H1 (cell line): ENCODE measurements around the gene TAS2R3. TPM values are rescaled to one million over a fixed set of nuclear protein-coding genes. Genes with fewer than 3 reads are reported as not detected.

Source experiments
- CTCF ChIA-PET: fragments of 300-600 bp; sonication (Branson Sonifier 250); formaldehyde crosslinking; loops from one replicate; lab custom pipeline; 2021; ENCODE audit not compliant: partially characterized antibody; lab: Charles Lee
- POLR2A ChIA-PET: fragments of 300-600 bp; sonication (Branson Sonifier 250); formaldehyde crosslinking; loops from one replicate; lab custom pipeline; 2021; ENCODE audit warnings: inconsistent platforms; ENCODE audit not compliant: partially characterized antibody; lab: Charles Lee
- DNase-seq, 2 experiments: peaks; one replicate each; pipeline versions ENCODE4 v3.0.0 to v3.0.0-alpha.2; 2010 to 2022; ENCODE audit warnings: low spot score in 2 of 2, low read depth in 1 of 2, mixed read lengths in 1 of 2
- FAIRE-seq: peaks from 2 replicates; lab custom pipeline; 2011; peaks lifted over from hg19 to GRCh38; lab: Jason Lieb, UNC
- H2AFZ ChIP-seq: 2 replicates; pipeline ENCODE4 v1.8.1; 2012; ENCODE audit warnings: low read length, inconsistent platforms
- H2AK5ac ChIP-seq: 2 replicates; pipeline ENCODE4 v1.6.1; 2013; ENCODE audit warnings: low read depth, low read length
- H2BK120ac ChIP-seq: replicated peaks from 2 replicates; pipeline ENCODE3; 2013; ENCODE audit warnings: low read depth, low read length, inconsistent platforms
- H2BK12ac ChIP-seq: 2 replicates; pipeline ENCODE4 v1.6.1; 2013; ENCODE audit warnings: low read depth, low read length
- H2BK15ac ChIP-seq: 2 replicates; pipeline ENCODE4 v1.6.1; 2013; ENCODE audit warnings: low read length
- H2BK20ac ChIP-seq: 2 replicates; pipeline ENCODE4 v1.6.1; 2013; ENCODE audit warnings: low read length
- H2BK5ac ChIP-seq: 2 replicates; pipeline ENCODE4 v1.6.1; 2013; ENCODE audit warnings: low read depth, low read length
- H3K14ac ChIP-seq: 2 replicates; pipeline ENCODE4 v1.6.1; 2013; ENCODE audit warnings: inconsistent platforms; ENCODE audit not compliant: insufficient read length
- H3K18ac ChIP-seq: 2 replicates; pipeline ENCODE4 v1.6.1; 2013; ENCODE audit warnings: low read length; ENCODE audit errors: extremely low read depth
- H3K23ac ChIP-seq: 2 replicates; pipeline ENCODE4 v1.6.1; 2013; ENCODE audit warnings: inconsistent platforms; ENCODE audit not compliant: insufficient read length
- H3K23me2 ChIP-seq: 2 replicates; pipeline ENCODE4 v1.6.1; 2013; ENCODE audit warnings: low read depth, low read length
- H3K27ac ChIP-seq: 2 replicates; pipeline ENCODE4 v1.6.1; 2011; ENCODE audit warnings: low read depth, low read length, inconsistent platforms
- H3K27me3 ChIP-seq, 4 experiments: replicated peaks in 1 of 4; 1 replicate in 1 of 4; 2 replicates in 3 of 4; pipeline versions ENCODE4 v1.6.1 to v1.8.1; 2011 to 2013; ENCODE audit warnings: low read length in 3 of 4, mild to moderate bottlenecking in 3 of 4, inconsistent platforms in 2 of 4, mixed read lengths in 2 of 4, moderate library complexity in 1 of 4; ENCODE audit not compliant: control insufficient read depth in 3 of 4, insufficient read depth in 3 of 4; ENCODE audit errors: extremely low read depth in 1 of 4
- H3K36me3 ChIP-seq, 4 experiments: 2 replicates each; pipeline versions ENCODE4 v1.6.1 to v1.8.1; 2011 to 2013; ENCODE audit warnings: mild to moderate bottlenecking in 4 of 4, low read length in 3 of 4, moderate library complexity in 2 of 4, control low read depth in 1 of 4, inconsistent platforms in 1 of 4; ENCODE audit not compliant: insufficient read depth in 4 of 4, control insufficient read depth in 2 of 4
- H3K4ac ChIP-seq: replicated peaks from 2 replicates; pipeline ENCODE3; 2013; ENCODE audit warnings: low read length, low read depth, mixed read lengths, inconsistent platforms; ENCODE audit not compliant: insufficient read length
- H3K4me1 ChIP-seq, 4 experiments: replicated peaks in 1 of 4; 1 replicate in 1 of 4; 2 replicates in 3 of 4; pipeline versions ENCODE4 v1.6.1 to v1.8.1; 2011 to 2013; ENCODE audit warnings: low read length in 3 of 4, inconsistent platforms in 2 of 4, mixed read lengths in 1 of 4; ENCODE audit not compliant: insufficient read depth in 4 of 4, control insufficient read depth in 3 of 4
- H3K4me2 ChIP-seq, 2 experiments: 2 replicates each; pipeline versions ENCODE4 v1.6.1 to v1.8.1; 2011 to 2013; ENCODE audit warnings: low read depth in 2 of 2, low read length in 2 of 2, control low read depth in 1 of 2, inconsistent platforms in 1 of 2, mild to moderate bottlenecking in 1 of 2; ENCODE audit not compliant: insufficient read depth in 1 of 2
- H3K4me3 ChIP-seq, 4 experiments: fragments of 200-600, 300-600 bp in 1 of 4; sonication (generic), shearing (Covaris generic), sonication (Bioruptor Twin) in 1 of 4; 2 replicates each; pipeline versions ENCODE4 v1.5.1 to v1.8.1; 2011 to 2016; ENCODE audit warnings: low read length in 4 of 4, low read depth in 3 of 4, control low read depth in 2 of 4, inconsistent platforms in 2 of 4, mild to moderate bottlenecking in 2 of 4, mixed read lengths in 1 of 4, moderate library complexity in 1 of 4; ENCODE audit not compliant: insufficient read depth in 2 of 4; ENCODE audit errors: extremely low read depth in 1 of 4
- H3K56ac ChIP-seq: replicated peaks from 2 replicates; pipeline ENCODE3; 2013; ENCODE audit warnings: low read depth, mild to moderate bottlenecking, mixed read lengths, low read length, inconsistent platforms; ENCODE audit not compliant: insufficient read length
- H3K79me1 ChIP-seq: 2 replicates; pipeline ENCODE4 v1.6.1; 2013; ENCODE audit warnings: low read depth, low read length, control low read depth
- H3K79me2 ChIP-seq, 2 experiments: 2 replicates each; pipeline versions ENCODE4 v1.6.1 to v1.8.1; 2012 to 2013; ENCODE audit warnings: low read length in 2 of 2, mild to moderate bottlenecking in 2 of 2, inconsistent platforms in 1 of 2; ENCODE audit not compliant: insufficient read depth in 2 of 2, control insufficient read depth in 1 of 2
- H3K9ac ChIP-seq, 4 experiments: replicated peaks in 1 of 4; 1 replicate in 1 of 4; 2 replicates in 3 of 4; pipeline versions ENCODE4 v1.6.1 to v1.8.1; 2011 to 2013; ENCODE audit warnings: low read depth in 3 of 4, low read length in 3 of 4, control low read depth in 2 of 4, mild to moderate bottlenecking in 2 of 4, moderate library complexity in 2 of 4, inconsistent platforms in 1 of 4; ENCODE audit errors: extremely low read depth in 1 of 4
- H3K9me3 ChIP-seq, 2 experiments: 2 replicates each; pipeline versions ENCODE4 v1.6.1 to v1.8.1; 2012 to 2013; ENCODE audit warnings: mild to moderate bottlenecking in 2 of 2, moderate library complexity in 2 of 2, control low read depth in 1 of 2, inconsistent platforms in 1 of 2, low read depth in 1 of 2, low read length in 1 of 2, mixed read lengths in 1 of 2; ENCODE audit not compliant: insufficient read depth in 2 of 2
- H4K20me1 ChIP-seq, 2 experiments: replicated peaks in 1 of 2; 2 replicates each; pipeline versions ENCODE3 to v1.8.1; 2011 to 2013; ENCODE audit warnings: inconsistent platforms in 2 of 2, low read length in 2 of 2, mild to moderate bottlenecking in 1 of 2; ENCODE audit not compliant: insufficient read depth in 2 of 2, control insufficient read depth in 1 of 2
- H4K5ac ChIP-seq: 2 replicates; pipeline ENCODE4 v1.6.1; 2013; ENCODE audit warnings: low read length, low read depth, mixed read lengths, inconsistent platforms; ENCODE audit not compliant: insufficient read length
- H4K8ac ChIP-seq: 2 replicates; pipeline ENCODE4 v1.8.0; 2013; ENCODE audit warnings: mild to moderate bottlenecking, moderate library complexity, low read length, inconsistent platforms; ENCODE audit not compliant: insufficient read depth; ENCODE audit errors: extremely low read depth
- H4K91ac ChIP-seq: replicated peaks from 2 replicates; pipeline ENCODE3; 2013; ENCODE audit warnings: low read length, mixed read lengths, inconsistent platforms; ENCODE audit not compliant: insufficient read length
- ATF2 ChIP-seq: IDR thresholded peaks from 2 replicates; pipeline ENCODE4 v1.6.1; 2012; ENCODE audit warnings: low read length, inconsistent platforms
- CTCF ChIP-seq, 3 experiments: IDR thresholded peaks; 1 replicate in 2 of 3; 2 replicates in 1 of 3; pipeline versions ENCODE4 v1.5.1 to v1.6.1; 2011; ENCODE audit warnings: low read length in 3 of 3, mild to moderate bottlenecking in 3 of 3, inconsistent platforms in 2 of 3, low read depth in 1 of 3, moderate library complexity in 1 of 3; ENCODE audit not compliant: insufficient read depth in 1 of 3; ENCODE audit errors: control extremely low read depth in 1 of 3
- RAD21 ChIP-seq, 2 experiments: IDR thresholded peaks in 1 of 2; conservative IDR thresholded peaks in 1 of 2; 2 replicates each; pipeline ENCODE4 v1.6.1; 2011; ENCODE audit warnings: low read depth in 2 of 2, low read length in 2 of 2, improper control_type of control experiment in 1 of 2, inconsistent platforms in 1 of 2, mild to moderate bottlenecking in 1 of 2, moderate library complexity in 1 of 2
- WGBS, 2 experiments: shearing (Covaris generic) in 1 of 2; methylation state at CpG; one replicate each; pipeline versions ENCODE4 v1.1.6 to v1.1.7; 2013 to 2015; ENCODE audit warnings: low lambda C conversion rate in 2 of 2, mixed read lengths in 2 of 2, inconsistent platforms in 1 of 2, low coverage in 1 of 2, missing lambda C conversion rate in 1 of 2; ENCODE audit not compliant: insufficient replicate concordance in 2 of 2, insufficient coverage in 1 of 2, insufficient read length in 1 of 2; ENCODE audit errors: extremely low coverage in 1 of 2, missing lambda C conversion rate in 1 of 2; 5-methylcytosine and 5-hydroxymethylcytosine counted together
- polyA plus RNA-seq, 7 experiments: library from polyadenylated mRNA; depleted of rRNA in 3 of 7; stranded (reverse) in 5 of 7; unstranded in 2 of 7; fragments of >200 nt in 5 of 7; fragments of 200-250 nt in 2 of 7; gene quantifications; 1 replicate in 5 of 7; 2 replicates in 1 of 7; 4 replicates in 1 of 7; pipeline versions ENCODE4 v1.2.1 to v1.2.3, GENCODE V29; 2011 to 2013; ENCODE audit warnings: missing spikeins in 2 of 7, mixed read lengths in 2 of 7
- total RNA-seq: library from RNA; stranded (reverse); fragmentation: NEBNext Ultra II Directional; extraction: Animal tissue kit (Norgen Biotek cat#: 25700); gene quantifications from 2 replicates; pipeline ENCODE4 v1.2.1, GENCODE V29; 2021

Gene TAS2R3
- total and polyA plus RNA-seq, 2 of the 8 experiments (the other 6 are each of a cell fraction or from before 2014, with no cell fraction given) = 0.48 to 0.99 TPM

GRCh38 chr7:141785706-141786552 lies 22.0 kb downstream of the TAS2R3 start:
- no peak overlapping the region for H2AK5ac ChIP-seq
- H2BK15ac ChIP-seq = no peak overlapping the region
- H3K4me1 ChIP-seq = no peaks in the 10 kb centered on the region
- H3K36me3 ChIP-seq = peaks cover 0 to 18% (median 6%) of the 10 kb centered on the region in 4 experiments; a peak in 3 of 8 replicates
- no peak overlapping the region for H3K4me3 ChIP-seq
- H2BK20ac ChIP-seq = no peak overlapping the region
- H2AFZ ChIP-seq = no peak overlapping the region
- H3K79me1 ChIP-seq = no peaks in the 10 kb centered on the region
- POLR2A ChIA-PET = interaction anchor here (0.7 to 1.3 kb wide), 4 partner anchors 18 to 48 kb away, joined by 3 to 4 read pairs (median 3); partner anchors contain the start of gene SSBP1
- FAIRE-seq = peak; percentile 45
- H3K23ac ChIP-seq = no peak overlapping the region
- H3K9me3 ChIP-seq = no peaks in the 10 kb centered on the region
- TF ChIP-seq ATF2 = no peak
- peak; percentile 64 to 70 for TF ChIP-seq RAD21 (IDR thresholded peaks at IDR 0.05 in 1 of 2, conservative IDR thresholded peaks at IDR 0.05 in 1 of 2; ENCODE audit: low read depth in 2 of 2, low read length in 2 of 2)
- TF ChIP-seq CTCF (IDR thresholded peaks at IDR 0.05; ENCODE audit: control extremely low read depth in 1 of 3, insufficient read depth in 1 of 3, low read depth in 1 of 3, low read length in 3 of 3) = peak in 2 of 3 experiments; percentile 55 to 77; a peak in 2 of 4 replicates
- 78 to 100% methylated on average over 1 to 13 of the region's 13 CpGs for WGBS, 2 experiments
- no peak overlapping the region for H2BK120ac ChIP-seq
- no peak overlapping the region for H3K9ac ChIP-seq
- no peak overlapping the region for H3K4ac ChIP-seq
- no peak overlapping the region for H4K91ac ChIP-seq
- H3K27me3 ChIP-seq = no peaks in the 10 kb centered on the region
- H3K23me2 ChIP-seq = no peaks in the 10 kb centered on the region
- no peak overlapping the region for H3K27ac ChIP-seq
- no peak overlapping the region for H3K18ac ChIP-seq
- no peak for DNase-seq
- H4K8ac ChIP-seq = no peak overlapping the region
- H4K20me1 ChIP-seq = peaks cover 2% of the 10 kb centered on the region in 2 experiments
- H2BK5ac ChIP-seq = no peak overlapping the region
- H3K79me2 ChIP-seq = no peaks in the 10 kb centered on the region
- CTCF ChIA-PET = interaction anchor here (0.6 to 3.8 kb wide), 34 partner anchors 9 to 517 kb away, joined by 3 to 30 read pairs (median 4); partner anchors contain the start of gene TAS2R4
- no peak overlapping the region for H3K4me2 ChIP-seq
- no peak overlapping the region for H4K5ac ChIP-seq
- H3K14ac ChIP-seq = no peak overlapping the region
- H3K56ac ChIP-seq = no peak overlapping the region
- no peak overlapping the region for H2BK12ac ChIP-seq
